ENCODE results near the gene TMEFF2.

TMEFF2 gene

GRCh38 chr2:192011196-192011595 is 183.5 kb downstream of the TMEFF2 start:
- TF ChIP-seq CTCF (IDR thresholded peaks at IDR 0.05; ENCODE audit: insufficient read depth, missing control alignments), result no peak
- FAIRE-seq (no peak), DNase-seq (ENCODE audit: insufficient read length, low spot score) (no peak)

- no peak for TF ChIP-seq CTCF (IDR thresholded peaks at IDR 0.05; ENCODE audit: insufficient read depth, missing control alignments)
- FAIRE-seq (no peak), DNase-seq (ENCODE audit: insufficient read length, low spot score) (no peak)
Observed at GRCh38 chr2:192010073-192010472, 184.7 kb downstream of the TMEFF2 start.

- no peak for DNase-seq (ENCODE audit: insufficient read length, low spot score)
- TF ChIP-seq CTCF (IDR thresholded peaks at IDR 0.05; ENCODE audit: insufficient read depth, missing control alignments), result no peak
Observed at GRCh38 chr2:192007581-192008228, 187.0 kb downstream of the TMEFF2 start.

GRCh38 chr2:192005211-192005610 is 189.5 kb downstream of the TMEFF2 start:
- FAIRE-seq, result no peak
- no peak for TF ChIP-seq CTCF (IDR thresholded peaks at IDR 0.05; ENCODE audit: insufficient read depth, missing control alignments)

More at GRCh38 chr2:192007581-192008228, 187.0 kb downstream of the TMEFF2 start:
- no peak for FAIRE-seq

GRCh38 chr2:192004188-192004963 is 190.4 kb downstream of the TMEFF2 start:
- FAIRE-seq, result no peak

More at GRCh38 chr2:192005211-192005610, 189.5 kb downstream of the TMEFF2 start:
- DNase-seq (ENCODE audit: insufficient read length, low spot score), result no peak

GRCh38 chr2:192002418-192002817 is 192.3 kb downstream of the TMEFF2 start:
- TF ChIP-seq CTCF (IDR thresholded peaks at IDR 0.05; ENCODE audit: insufficient read depth, missing control alignments), result no peak
- DNase-seq (ENCODE audit: insufficient read length, low spot score) (no peak), FAIRE-seq (no peak)

More at GRCh38 chr2:192004188-192004963, 190.4 kb downstream of the TMEFF2 start:
- DNase-seq (ENCODE audit: insufficient read length, low spot score), result no peak
- no peak for TF ChIP-seq CTCF (IDR thresholded peaks at IDR 0.05; ENCODE audit: insufficient read depth, missing control alignments)
